Measurements from ENCODE around the gene C1orf105.

GRCh38 chr1:172453153-172453545 lies 32.7 kb downstream of the C1orf105 start:
- TF ChIP-seq CTCF (conservative IDR thresholded peaks at IDR 0.05; ENCODE audit: low read depth, low read length) (no peak), EZH2 (IDR thresholded peaks at IDR 0.05; ENCODE audit: borderline replicate concordance, low read depth, low read length, poor library complexity, severe bottlenecking) (no peak)

Data from A673 (cell line).